Stimulated activated naive CD8-positive, alpha-beta T cell treated with anti-CD3 and anti-CD28 coated beads, Interleukin-15, Interleukin-2, amounts not matched to agents 100 U/mL and 50 U/mL, for 24 hours (primary cell): Measurements from ENCODE around the gene GRAMD4.
"Not testable (repeated sequence)": the region's sequence is repeated elsewhere in the genome, so short reads cannot be mapped to it uniquely, and the experiment has no call there.

ENCODE experiments used
- ATAC-seq: fragments of 150-1000 bp; cut with Tn5 transposase; one replicate; pipeline ENCODE4 v1.10.0; 2021
- DNase-seq: peaks from one replicate; pipeline ENCODE4 v3.0.0; 2021

The GRAMD4 gene

DNA sequence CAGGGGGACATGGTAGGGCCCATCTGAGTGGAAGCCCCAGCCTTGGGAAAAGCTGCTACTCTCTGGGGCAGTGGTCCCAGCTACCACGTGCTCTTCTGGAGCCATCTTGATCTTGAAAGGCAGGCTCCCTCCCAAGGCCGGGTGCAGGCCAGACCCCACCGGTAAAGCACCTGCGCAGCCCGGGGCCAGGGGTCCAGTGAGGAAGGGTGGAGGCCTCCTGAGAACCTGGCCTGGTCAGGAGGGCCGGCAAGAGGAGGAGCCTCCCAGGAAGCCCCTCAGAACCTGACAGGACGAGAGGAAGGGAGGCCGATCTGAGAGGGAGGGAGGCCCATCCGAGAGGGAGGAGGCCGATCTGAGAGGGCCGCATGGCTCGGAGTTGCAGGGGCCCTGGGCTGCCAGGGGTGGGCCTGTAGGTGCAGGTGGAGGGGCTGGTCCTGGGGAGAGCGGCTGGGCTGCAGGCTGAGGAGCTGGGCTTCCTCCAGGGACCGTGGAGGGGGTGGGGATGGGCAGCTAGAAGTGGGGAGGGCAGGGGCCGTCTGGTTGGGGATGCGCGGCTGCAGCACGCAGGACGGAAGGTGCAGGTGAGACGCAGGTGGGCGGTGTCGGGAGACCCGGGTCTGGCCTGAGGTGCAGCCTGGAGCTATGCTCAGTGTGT lies 529 bp downstream of the GRAMD4 start:
- no peak for DNase-seq

DNA sequence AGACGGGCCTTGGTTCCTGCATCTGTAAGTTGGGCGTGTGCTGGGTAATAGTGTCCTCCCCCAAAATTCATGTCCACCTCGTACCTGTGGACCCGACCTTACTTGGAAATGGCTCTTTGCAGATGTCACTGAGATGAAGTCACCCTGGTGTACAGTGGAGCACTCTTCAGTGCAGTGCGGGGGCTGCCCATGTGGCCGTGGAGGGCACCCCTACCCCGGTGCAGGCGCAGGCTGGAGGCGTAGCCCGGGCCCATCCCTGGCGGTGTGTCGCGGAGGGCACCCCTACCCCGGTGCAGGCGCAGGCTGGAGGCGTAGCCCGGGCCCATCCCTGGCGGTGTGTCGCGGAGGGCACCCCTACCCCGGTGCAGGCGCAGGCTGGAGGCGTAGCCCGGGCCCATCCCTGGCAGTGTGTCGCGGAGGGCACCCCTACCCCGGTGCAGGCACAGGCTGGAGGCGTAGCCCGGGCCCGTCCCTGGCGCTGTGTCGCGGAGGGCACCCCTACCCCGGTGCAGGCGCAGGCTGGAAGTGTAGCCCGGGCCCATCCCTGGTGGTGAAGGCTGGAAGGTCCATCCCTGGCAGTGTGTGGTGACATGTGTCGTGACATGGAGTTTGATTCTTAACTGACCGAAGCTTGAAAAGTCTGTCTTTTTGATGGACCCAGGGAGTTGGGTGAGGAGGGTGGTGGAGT lies 1.2 kb downstream of the GRAMD4 start:
- not testable (repeated sequence) for ATAC-seq

More for the DNA sequence above, 529 bp downstream of the GRAMD4 start:
- no peak for ATAC-seq

DNA sequence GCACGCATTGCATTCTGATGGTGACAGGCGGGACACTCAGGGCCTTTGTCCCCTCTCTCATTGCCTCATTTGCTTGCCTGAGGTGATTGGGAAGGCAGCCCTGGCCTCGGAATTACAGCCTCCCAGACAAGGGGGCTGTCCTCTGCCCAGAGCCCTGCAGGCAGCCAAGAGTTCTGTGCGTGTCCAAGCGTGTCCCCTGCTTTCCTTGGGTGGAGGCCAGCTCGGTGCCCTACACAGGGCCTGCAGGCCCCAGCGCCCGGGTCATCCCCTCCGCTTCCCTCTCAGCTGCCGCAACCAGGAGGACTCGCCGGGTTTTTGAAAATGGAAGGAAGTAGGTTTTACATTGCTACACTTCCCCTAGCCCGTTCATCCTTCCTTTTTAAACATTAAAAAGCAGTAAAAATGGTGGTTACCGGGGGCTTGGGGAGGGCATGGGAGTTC lies 1.9 kb downstream of the GRAMD4 start:
- ATAC-seq: no peak
- no peak for DNase-seq

More for the DNA sequence above, 1.2 kb downstream of the GRAMD4 start:
- not testable (repeated sequence) for DNase-seq

DNA sequence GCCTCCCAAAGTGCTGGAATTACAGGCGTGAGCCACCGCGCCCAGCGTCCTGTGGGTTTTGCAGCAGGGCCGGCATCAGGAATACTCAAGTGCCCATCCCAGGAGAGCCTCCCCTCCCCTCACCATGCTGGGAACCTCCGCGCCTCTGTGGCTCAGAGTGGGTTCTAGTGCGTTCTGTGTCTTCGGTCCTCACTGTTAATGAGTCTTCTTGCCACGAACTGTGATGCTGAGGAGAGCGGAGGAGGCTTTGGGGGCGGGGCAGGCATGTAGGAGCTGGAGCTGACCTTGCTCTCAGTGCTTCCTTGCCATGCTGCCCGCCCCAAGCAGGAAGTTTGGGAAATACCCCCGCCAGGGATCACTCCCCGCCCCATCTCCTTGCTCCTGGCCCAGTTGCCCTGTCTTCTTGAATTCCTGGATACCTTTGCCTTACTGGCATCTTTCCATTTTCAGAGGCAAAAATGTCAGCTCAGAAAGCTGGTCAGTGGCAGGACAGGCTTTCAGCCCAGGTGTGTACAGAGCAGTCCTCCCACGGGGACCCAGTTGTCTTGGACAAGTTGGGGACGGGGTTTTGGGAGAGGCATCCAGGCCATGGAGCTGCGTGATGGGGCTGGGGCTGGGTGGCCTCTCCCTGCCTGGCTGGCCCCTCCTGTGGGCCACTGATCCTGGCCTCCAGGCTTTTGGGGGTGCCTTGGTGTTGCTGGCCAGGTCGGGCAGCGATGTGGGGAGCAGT lies 5.1 kb downstream of the GRAMD4 start:
- DNase-seq (no peak), ATAC-seq (no peak)

DNA sequence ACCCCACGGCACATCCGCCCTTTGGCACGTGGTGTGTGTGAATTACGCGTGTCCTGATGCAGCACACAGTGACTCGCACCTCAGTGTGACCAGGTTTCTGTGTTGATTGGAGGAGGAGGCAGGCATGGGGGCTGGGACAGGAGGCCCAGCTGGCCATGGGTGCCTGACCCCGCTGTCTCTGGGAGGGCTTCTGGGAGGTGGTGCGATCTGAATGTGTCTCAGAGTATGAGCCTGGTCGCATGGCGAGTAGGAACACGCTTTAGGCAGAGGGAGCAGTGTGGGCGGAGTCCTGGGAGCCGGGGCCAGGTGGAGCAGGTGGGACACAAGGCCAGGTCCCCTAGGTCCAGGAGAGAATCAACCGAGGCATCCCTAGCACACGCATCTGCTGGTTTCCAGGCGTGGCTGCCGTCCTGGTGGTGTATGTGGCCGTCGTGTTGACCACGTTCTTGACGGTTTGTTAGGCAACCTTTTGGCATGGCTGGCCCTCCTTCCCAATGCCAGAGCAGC lies 5.7 kb downstream of the GRAMD4 start:
- no peak for ATAC-seq

DNA sequence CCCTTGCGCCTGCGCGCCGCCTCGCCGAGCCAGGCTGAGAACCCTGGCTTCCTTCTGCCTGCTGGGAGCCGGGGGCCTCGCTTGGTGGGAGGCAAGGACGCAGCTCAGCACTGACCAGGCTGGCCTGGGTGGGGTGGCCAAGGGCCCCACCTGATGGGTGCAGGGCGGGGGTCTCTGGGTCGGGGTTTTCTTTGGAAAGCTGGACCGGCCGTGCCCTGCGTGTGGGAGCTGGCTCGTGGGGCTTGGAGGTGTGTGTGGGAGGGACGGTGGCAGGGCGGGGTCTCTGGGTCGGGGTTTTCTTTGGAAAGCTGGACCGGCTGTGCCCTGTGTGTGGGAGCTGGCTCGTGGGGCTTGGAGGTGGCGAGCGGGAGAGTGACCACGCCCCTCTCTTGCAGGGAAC lies 6.2 kb downstream of the GRAMD4 start:
- no peak for DNase-seq
- no peak for ATAC-seq

More for the DNA sequence above, 5.7 kb downstream of the GRAMD4 start:
- no peak for DNase-seq

DNA sequence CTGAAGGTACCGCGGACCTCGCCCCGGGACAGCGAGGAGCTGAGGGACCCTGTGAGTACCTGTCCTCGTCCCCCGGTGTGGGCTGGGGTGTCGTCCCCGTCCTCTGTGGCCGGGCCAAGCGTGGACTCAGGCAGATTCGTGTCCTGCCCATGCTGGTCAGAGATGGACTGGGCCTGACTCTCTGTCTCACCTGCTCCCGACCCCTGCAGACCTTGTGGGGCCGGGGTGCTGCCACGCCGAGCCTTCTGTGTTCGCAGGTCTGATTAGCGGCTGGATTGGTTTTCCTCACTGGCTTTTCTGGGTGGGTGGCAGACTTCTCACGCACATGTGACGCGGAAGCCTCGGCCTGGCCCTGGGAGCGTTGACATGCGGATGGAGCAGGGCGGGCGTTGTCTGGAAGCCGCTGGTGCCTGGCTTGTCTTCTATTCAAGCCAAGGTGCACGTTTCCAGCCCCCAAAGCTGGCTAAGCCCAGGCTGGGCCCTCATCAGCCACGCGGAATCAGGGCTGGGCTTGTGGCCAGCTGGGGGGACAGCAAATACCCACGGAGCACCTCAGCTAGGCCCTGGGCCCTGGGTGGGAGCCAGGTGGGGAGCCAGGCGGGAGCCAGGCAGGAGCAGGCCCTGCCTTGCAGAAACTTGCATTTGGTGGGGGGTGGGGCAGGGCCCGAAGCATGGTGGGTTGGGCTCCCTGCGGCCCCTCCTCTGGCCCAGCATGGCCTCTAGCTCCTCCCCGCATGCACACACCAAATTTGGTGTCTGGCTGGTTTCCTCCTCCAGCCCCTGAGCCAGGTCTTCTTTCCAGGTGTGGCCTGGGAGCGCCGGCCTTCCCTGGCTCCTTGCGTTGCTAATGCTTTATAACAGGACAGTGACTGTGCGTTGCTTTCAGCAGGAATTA lies 7.0 kb downstream of the GRAMD4 start:
- DNase-seq (no peak), ATAC-seq (no peak)

DNA sequence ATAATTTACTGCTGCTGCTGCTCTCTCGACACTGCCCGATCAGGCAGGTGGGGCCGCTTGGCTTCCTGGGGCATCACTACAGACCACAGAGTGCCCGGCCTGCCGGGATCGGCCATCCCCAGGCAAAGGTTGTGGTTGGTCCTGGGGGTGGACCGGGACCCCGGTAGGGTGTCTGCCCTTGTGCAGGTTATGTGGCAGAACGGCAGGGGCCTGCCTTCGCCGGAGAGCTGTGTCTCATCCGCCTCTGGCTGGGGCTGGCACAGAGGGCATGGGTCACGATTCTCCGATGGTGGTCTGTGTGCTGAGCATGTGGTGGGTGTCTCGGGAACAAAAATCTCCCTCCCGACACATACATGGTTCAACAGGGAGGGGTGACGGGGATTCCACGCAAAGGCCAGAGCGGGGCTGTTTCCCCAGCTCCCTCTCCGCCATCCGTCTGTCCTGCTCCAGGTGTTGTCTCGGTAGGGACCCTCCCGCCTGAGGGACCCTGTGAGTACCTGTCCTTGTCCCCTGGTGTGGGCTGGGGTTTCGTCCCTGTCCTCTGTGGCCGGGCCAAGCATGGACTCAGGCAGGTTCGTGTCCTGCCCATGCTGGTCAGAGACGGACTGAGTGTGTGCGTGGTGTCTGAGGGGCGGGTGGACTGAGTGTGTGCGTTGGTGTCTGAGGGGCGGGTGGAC lies 7.8 kb downstream of the GRAMD4 start:
- ATAC-seq (no peak), DNase-seq (no peak)

DNA sequence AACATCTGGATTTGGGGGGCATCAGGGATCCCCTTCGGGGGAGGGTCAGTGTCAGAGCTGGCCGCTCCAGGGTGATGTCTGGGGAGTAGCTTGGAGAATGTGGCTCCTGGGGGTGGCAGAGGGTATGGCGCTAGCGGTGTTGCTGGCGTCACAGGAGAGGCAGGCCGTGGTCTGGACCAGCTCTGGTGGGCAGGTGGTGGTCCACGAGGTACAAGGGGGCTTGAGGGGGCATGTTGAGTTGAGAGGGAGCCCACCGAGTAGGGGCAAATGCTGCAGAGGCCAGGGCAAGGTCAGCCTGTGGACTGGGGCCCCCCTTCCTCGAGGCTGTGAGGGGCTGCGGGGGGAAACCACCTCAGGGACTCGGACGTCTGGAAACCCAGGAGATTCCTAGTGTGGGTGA lies 8.6 kb downstream of the GRAMD4 start:
- no peak for ATAC-seq
- DNase-seq: no peak

DNA sequence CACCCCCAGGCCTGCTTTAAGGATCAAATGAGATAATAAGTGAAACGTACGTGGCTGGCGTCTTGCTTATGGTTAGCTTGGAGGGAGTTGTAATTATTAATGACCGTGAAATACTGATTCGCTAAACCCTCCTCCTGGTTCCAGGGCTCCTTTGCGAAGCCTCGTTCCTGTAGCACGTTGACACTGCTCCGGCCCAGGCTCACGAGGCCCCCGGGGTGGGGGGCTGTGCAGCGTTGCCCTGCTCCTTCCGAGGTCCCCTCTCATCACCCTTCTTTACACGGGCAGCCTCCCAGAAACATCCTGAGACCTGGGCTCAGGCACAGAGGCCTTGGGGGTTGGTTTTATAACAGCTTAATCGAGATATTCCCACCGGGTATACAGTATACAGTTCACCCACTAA lies 9.1 kb downstream of the GRAMD4 start:
- DNase-seq: no peak
- no peak for ATAC-seq

DNA sequence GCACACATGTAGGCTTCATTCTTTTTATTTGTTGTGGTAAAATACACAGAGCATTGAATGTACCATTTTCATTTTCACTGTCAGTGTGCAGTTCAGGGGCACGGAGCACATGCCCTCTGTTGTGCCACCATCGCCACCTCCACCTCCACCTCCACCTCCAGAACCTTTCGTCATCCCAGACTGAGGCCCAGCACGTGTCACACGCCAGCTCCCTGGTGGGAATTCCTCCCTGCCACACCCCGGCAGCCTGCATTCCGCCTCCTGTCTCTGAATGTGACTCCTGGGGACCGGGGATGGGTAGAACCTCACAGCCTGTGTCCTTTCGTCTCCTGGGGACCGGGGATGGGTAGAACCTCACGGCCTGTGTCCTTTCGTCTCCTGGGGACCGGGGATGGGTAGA lies 10.9 kb downstream of the GRAMD4 start:
- DNase-seq (no peak), ATAC-seq (no peak)

DNA sequence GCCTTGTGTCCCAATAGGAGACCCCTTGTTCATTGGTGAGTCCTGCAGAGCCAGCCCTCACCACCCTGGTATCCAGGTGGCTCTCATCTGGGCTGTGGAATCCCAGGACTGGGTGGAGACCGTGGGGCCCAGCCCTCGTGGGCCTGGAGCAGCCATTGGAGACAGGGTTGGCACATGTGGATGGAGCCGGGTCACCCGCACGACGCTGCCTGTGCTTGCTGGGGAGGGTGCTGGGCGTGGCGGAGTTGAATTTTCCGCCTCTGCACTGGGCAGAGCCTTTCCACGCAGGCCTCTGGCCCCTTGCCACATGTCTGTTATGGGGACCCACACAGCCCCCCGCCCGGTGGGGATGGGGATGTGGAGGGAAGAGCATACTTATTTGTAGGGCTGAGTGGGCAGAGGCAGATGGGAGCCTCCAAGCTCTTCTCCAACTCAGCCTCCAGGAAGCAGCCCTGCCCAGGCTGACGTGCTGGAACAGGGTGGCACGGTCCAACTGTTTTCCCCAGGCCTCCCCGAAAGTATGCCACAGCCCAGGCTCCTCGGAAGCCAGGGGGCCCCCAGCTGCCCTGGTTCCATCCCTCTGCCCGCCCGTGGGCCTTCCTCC lies 12.6 kb downstream of the GRAMD4 start:
- DNase-seq (no peak), ATAC-seq (no peak)

DNA sequence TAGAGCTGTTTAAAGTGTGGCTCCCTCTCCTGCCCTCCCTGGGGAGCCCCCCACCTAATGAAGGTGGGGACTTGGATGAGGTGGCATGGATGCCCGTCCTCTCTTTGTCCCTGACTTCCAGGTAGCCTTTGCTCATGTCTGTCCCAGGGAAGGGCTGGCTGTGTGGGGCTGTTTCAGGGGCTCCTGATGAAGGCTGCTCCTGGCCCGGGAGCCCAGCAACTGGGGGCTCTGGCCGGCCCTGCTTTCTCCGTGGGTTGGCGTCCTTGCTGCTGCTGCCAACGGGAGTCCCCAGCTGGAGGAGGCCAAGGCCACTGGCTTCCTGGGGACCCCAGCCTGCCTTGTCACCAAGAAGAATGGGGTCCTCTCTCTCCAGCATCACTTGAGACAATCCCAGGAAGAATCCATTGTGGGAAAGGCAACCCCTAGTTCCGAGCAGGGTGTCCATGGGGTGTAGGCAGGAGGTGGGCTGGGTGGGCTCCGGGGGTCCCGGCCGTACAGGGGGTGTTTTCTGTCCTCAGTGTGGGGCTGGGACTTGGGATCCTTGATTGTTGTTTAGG lies 13.2 kb downstream of the GRAMD4 start:
- DNase-seq: no peak
- ATAC-seq: no peak

DNA sequence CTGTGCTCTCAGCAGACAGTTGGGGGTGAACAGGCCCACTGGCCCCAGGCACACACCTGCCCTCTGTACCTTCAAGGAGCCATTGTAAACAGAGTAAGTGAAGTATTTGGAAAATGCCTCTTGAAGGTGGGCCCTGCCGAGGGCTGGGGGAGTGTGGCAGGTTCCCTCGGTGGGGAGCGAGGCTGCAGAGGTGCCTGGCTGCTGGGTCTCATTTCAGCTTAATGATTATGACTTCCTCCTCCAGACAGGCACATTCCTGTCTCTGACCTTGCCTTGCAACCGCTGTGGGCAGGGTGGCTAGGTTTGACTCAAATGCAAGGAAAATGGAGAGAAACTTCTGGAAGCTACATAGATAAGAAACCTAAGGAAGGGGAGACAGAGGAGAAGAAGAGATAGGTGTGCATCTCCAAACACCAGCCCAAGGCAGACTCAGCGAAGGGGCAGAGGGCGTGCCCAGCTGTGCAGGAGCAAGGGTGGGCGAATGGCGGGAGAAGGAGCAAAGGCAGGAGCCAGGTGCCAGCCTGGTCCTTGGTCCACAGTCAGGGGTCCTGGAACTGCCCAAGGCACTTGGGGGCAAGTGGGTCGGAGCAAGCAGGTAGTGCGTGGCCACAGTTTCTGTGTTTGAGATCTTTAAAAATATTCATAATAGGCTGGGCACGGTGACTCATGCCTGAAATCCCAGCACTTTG lies 14.0 kb downstream of the GRAMD4 start:
- ATAC-seq (no peak), DNase-seq (no peak)

DNA sequence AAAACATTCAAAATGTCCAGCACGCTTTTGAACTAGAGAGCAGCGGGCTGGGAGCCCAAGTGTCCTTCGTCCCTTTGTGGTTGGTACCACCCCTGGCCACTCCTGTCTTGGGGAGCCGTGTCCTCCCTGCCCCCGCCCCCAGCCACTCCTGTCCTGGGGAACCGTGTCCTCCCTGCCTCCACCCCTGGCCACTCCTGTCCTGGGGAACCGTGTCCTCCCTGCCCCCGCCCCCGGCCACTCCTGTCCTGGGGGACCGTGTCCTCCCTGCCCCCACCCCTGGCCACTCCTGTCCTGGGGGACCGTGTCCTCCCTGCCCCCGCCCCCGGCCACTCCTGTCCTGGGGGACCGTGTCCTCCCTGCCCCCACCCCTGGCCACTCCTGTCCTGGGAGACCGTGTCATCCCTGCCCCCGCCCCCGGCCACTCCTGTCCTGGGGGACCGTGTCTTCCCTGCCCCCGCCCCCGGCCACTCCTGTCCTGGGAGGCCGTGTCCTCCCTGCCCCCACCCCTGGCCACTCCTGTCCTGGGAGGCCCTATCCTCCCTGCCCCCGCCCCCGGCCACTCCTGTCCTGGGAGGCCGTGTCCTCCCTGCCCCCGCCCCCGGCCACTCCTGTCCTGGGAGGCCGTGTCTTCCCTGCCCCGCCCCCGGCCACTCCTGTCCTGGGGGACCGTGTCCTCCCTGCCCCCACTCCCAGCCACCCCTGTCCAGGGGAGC lies 14.9 kb downstream of the GRAMD4 start:
- DNase-seq, ATAC-seq: not testable (repeated sequence)

DNA sequence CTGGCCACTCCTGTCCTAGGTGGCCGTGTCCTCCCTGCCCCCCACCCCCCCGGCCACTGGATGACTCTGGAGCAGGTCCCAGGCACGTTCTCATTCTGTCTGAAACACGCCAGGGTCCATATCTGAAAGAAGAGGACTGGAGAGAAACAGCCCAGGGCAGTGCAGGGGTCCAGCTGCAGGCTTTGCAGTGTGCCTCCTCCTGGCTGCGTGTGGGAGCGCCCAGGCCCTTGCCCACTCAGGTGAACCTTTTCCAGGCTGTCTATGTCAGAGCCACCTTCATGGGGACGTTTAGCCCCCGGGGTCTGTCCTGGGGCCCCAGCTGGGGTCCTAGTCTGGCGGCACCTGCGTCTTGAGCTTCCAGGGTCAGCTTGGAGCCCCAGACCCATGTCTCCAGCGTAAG lies 15.6 kb downstream of the GRAMD4 start:
- ATAC-seq: no peak
- no peak for DNase-seq

DNA sequence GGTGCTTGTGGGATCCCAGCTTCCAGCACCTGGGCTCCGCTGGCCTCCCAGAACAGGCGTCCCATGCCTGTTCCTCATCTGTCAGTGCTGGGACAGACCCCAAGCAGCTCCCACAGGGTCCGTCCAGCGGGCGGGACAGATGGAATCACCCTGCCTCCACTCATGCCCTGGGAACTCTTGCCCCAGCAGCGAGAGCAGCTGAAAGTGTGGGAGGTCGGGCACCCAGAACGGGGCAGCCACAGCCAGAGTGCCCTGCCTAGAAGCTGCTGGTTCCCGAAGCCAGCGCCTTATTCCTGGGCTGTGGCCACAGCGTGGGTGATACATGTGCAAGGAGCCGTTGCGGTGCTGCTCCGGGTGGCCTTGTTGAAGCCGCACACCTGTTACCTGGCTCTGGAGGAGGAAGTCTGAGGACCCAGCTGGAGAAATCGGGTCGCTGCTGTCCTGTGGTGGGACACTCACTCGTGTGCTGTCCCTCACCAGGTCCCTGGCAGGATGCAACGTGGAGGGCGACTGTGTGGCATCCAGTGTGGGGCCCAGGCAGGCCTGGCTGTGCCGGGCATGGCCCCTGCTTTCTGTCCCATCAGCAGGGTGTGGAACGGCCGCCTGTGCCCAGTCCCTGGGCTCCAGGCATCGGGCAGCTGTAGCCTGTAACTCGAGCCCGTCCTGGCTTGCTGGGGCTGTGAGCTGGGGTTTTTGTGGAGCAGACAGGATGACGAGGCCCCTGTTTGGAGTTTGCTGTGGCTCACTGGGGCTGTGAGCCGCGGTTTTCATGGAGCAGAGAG lies 16.2 kb downstream of the GRAMD4 start:
- ATAC-seq: no peak
- no peak for DNase-seq
